ENCODE results near the gene NRIP1.

Gene NRIP1

DNA sequence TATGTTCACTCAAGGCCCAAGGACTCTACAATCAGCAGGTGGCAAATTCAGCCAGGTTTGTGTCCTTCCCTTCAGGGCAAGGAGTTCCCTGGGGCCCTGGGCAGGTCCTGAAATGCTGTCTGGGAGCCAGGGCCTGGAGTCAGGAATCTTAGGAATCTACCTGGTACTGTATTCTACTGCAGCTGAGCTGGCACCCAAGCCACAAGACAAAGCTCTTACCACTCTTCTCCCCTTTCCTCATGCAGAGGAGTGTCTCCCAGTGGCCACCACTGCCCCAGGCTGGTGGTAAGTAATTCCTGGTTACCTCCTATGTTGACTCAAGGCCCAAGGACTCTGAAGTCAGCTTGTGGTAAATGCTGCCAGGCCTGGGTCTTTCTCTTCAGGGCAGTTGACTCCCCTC lies 153.4 kb downstream of the NRIP1 start:
- H2AFZ ChIP-seq (ENCODE audit: low read length), result no peak overlapping the region
- no peak overlapping the region for H3K27ac ChIP-seq (ENCODE audit: low read length)
- no peaks in the 10 kb centered on the region for H3K27me3 ChIP-seq (replicated peaks; ENCODE audit: insufficient read depth, low read length)
- H3K9me3 ChIP-seq (replicated peaks; ENCODE audit: insufficient read depth, low read length), result no peaks in the 10 kb centered on the region
- TF ChIP-seq EZH2phosphoT487 (IDR thresholded peaks at IDR 0.05; ENCODE audit: low read length) (no peak), EZH2 (optimal IDR thresholded peaks at IDR 0.05; ENCODE audit: low read depth, low read length) (no peak)
- TF ChIP-seq, protein P1, sequence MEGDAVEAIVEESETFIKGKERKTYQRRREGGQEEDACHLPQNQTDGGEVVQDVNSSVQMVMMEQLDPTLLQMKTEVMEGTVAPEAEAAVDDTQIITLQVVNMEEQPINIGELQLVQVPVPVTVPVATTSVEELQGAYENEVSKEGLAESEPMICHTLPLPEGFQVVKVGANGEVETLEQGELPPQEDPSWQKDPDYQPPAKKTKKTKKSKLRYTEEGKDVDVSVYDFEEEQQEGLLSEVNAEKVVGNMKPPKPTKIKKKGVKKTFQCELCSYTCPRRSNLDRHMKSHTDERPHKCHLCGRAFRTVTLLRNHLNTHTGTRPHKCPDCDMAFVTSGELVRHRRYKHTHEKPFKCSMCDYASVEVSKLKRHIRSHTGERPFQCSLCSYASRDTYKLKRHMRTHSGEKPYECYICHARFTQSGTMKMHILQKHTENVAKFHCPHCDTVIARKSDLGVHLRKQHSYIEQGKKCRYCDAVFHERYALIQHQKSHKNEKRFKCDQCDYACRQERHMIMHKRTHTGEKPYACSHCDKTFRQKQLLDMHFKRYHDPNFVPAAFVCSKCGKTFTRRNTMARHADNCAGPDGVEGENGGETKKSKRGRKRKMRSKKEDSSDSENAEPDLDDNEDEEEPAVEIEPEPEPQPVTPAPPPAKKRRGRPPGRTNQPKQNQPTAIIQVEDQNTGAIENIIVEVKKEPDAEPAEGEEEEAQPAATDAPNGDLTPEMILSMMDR (IDR thresholded peaks at IDR 0.05; ENCODE audit: low read length), result no peak
- no peak for DNase-seq
- no peaks in the 10 kb centered on the region for H3K9me2 ChIP-seq (replicated peaks; ENCODE audit: insufficient read depth, low read length)
- no peaks in the 10 kb centered on the region for H3K36me3 ChIP-seq (replicated peaks; ENCODE audit: insufficient read depth, low read length)
- no peaks in the 10 kb centered on the region for H3K79me2 ChIP-seq (ENCODE audit: low read length)
- H4K20me1 ChIP-seq (ENCODE audit: insufficient read depth, low read length), result no peaks in the 10 kb centered on the region
- no peak overlapping the region for H3K4me2 ChIP-seq (ENCODE audit: low read depth, low read length)
- H3K4me1 ChIP-seq (ENCODE audit: low read length), result no peaks in the 10 kb centered on the region
- H3K9ac ChIP-seq (ENCODE audit: low read length), result no peak overlapping the region
- H3F3A ChIP-seq (ENCODE audit: insufficient read depth, low read length), result no peaks in the 10 kb centered on the region
- H3K4me3 ChIP-seq (ENCODE audit: low read length), result no peak overlapping the region
